NCI-H2196 (cell line): ENCODE results near the gene SARNP.
"Not testable (repeated sequence)": the region's sequence is repeated elsewhere in the genome, so short reads cannot be mapped to it uniquely, and the experiment has no call there.

Source experiments
- DNase-seq: peaks from one replicate; lab custom pipeline; 2025; ENCODE audit not compliant: unreplicated experiment; lab: John Stamatoyannopoulos, UW

The SARNP gene

GRCh38 chr12:55817345-55818139, at the start of gene SARNP, which contains the start of gene ORMDL2:
SARNP (minus strand) TSS chr12:55817724; CDS start chr12:55817701, 23 bp downstream.
ORMDL2 (plus strand) TSS chr12:55818041; CDS start chr12:55819000, 959 bp downstream.
- DNase-seq = peak; percentile 99

GRCh38 chr12:55866454-55867004, 49.0 kb upstream of the SARNP start:
- not testable (repeated sequence) for DNase-seq

GRCh38 chr12:55865327-55865726, 47.8 kb upstream of the SARNP start:
- DNase-seq = no peak

GRCh38 chr12:55862931-55863330, 45.4 kb upstream of the SARNP start:
- DNase-seq = not testable (repeated sequence)

- DNase-seq = no peak
Observed at GRCh38 chr12:55862286-55862685, 44.8 kb upstream of the SARNP start.

- no peak for DNase-seq
Observed at GRCh38 chr12:55861871-55862270, 44.3 kb upstream of the SARNP start.

GRCh38 chr12:55861396-55861795, 43.9 kb upstream of the SARNP start:
- DNase-seq = no peak

GRCh38 chr12:55852740-55853139, 35.2 kb upstream of the SARNP start:
- DNase-seq = no peak

GRCh38 chr12:55850893-55851292, 33.4 kb upstream of the SARNP start:
- DNase-seq = no peak

- no peak for DNase-seq
Observed at GRCh38 chr12:55850401-55850800, 32.9 kb upstream of the SARNP start.

GRCh38 chr12:55849616-55850343, 32.3 kb upstream of the SARNP start:
- no peak for DNase-seq

- DNase-seq = no peak
Observed at GRCh38 chr12:55847603-55848291, 30.2 kb upstream of the SARNP start.

GRCh38 chr12:55847033-55847432, 29.5 kb upstream of the SARNP start:
- no peak for DNase-seq

GRCh38 chr12:55845785-55846496, 28.4 kb upstream of the SARNP start:
- no peak for DNase-seq

- no peak for DNase-seq
Observed at GRCh38 chr12:55845361-55845760, 27.8 kb upstream of the SARNP start.

GRCh38 chr12:55844961-55845360, 27.4 kb upstream of the SARNP start:
- no peak for DNase-seq

- DNase-seq = no peak
Observed at GRCh38 chr12:55843431-55843830, 25.9 kb upstream of the SARNP start.

- no peak for DNase-seq
Observed at GRCh38 chr12:55842681-55843429, 25.3 kb upstream of the SARNP start, which contains the start of gene MMP19. MMP19 (minus strand) TSS chr12:55842936; CDS start chr12:55842830, 106 bp downstream.

- DNase-seq = no peak
Observed at GRCh38 chr12:55840581-55841351, 23.2 kb upstream of the SARNP start.
